H1 (cell line): Measurements from ENCODE around the gene CHD8. TPM values are rescaled to one million over a fixed set of nuclear protein-coding genes. Genes with fewer than 3 reads are reported as not detected.

Experiments used
- CTCF ChIA-PET: fragments of 300-600 bp; sonication (Branson Sonifier 250); formaldehyde crosslinking; loops from one replicate; lab custom pipeline; 2021; ENCODE audit not compliant: partially characterized antibody; lab: Charles Lee
- POLR2A ChIA-PET: fragments of 300-600 bp; sonication (Branson Sonifier 250); formaldehyde crosslinking; loops from one replicate; lab custom pipeline; 2021; ENCODE audit warnings: inconsistent platforms; ENCODE audit not compliant: partially characterized antibody; lab: Charles Lee
- DNase-seq, 2 experiments: peaks; one replicate each; pipeline versions ENCODE4 v3.0.0 to v3.0.0-alpha.2; 2010 to 2022; ENCODE audit warnings: low spot score in 2 of 2, low read depth in 1 of 2, mixed read lengths in 1 of 2
- FAIRE-seq: peaks from 2 replicates; lab custom pipeline; 2011; peaks lifted over from hg19 to GRCh38; lab: Jason Lieb, UNC
- H2AFZ ChIP-seq: 2 replicates; pipeline ENCODE4 v1.8.1; 2012; ENCODE audit warnings: low read length, inconsistent platforms
- H2AK5ac ChIP-seq: 2 replicates; pipeline ENCODE4 v1.6.1; 2013; ENCODE audit warnings: low read depth, low read length
- H2BK120ac ChIP-seq: replicated peaks from 2 replicates; pipeline ENCODE3; 2013; ENCODE audit warnings: low read depth, low read length, inconsistent platforms
- H2BK12ac ChIP-seq: 2 replicates; pipeline ENCODE4 v1.6.1; 2013; ENCODE audit warnings: low read depth, low read length
- H2BK15ac ChIP-seq: 2 replicates; pipeline ENCODE4 v1.6.1; 2013; ENCODE audit warnings: low read length
- H2BK20ac ChIP-seq: 2 replicates; pipeline ENCODE4 v1.6.1; 2013; ENCODE audit warnings: low read length
- H2BK5ac ChIP-seq: 2 replicates; pipeline ENCODE4 v1.6.1; 2013; ENCODE audit warnings: low read depth, low read length
- H3K14ac ChIP-seq: 2 replicates; pipeline ENCODE4 v1.6.1; 2013; ENCODE audit warnings: inconsistent platforms; ENCODE audit not compliant: insufficient read length
- H3K18ac ChIP-seq: 2 replicates; pipeline ENCODE4 v1.6.1; 2013; ENCODE audit warnings: low read length; ENCODE audit errors: extremely low read depth
- H3K23ac ChIP-seq: 2 replicates; pipeline ENCODE4 v1.6.1; 2013; ENCODE audit warnings: inconsistent platforms; ENCODE audit not compliant: insufficient read length
- H3K23me2 ChIP-seq: 2 replicates; pipeline ENCODE4 v1.6.1; 2013; ENCODE audit warnings: low read depth, low read length
- H3K27ac ChIP-seq: 2 replicates; pipeline ENCODE4 v1.6.1; 2011; ENCODE audit warnings: low read depth, low read length, inconsistent platforms
- H3K27me3 ChIP-seq, 4 experiments: replicated peaks in 1 of 4; 1 replicate in 1 of 4; 2 replicates in 3 of 4; pipeline versions ENCODE4 v1.6.1 to v1.8.1; 2011 to 2013; ENCODE audit warnings: low read length in 3 of 4, mild to moderate bottlenecking in 3 of 4, inconsistent platforms in 2 of 4, mixed read lengths in 2 of 4, moderate library complexity in 1 of 4; ENCODE audit not compliant: control insufficient read depth in 3 of 4, insufficient read depth in 3 of 4; ENCODE audit errors: extremely low read depth in 1 of 4
- H3K36me3 ChIP-seq, 4 experiments: 2 replicates each; pipeline versions ENCODE4 v1.6.1 to v1.8.1; 2011 to 2013; ENCODE audit warnings: mild to moderate bottlenecking in 4 of 4, low read length in 3 of 4, moderate library complexity in 2 of 4, control low read depth in 1 of 4, inconsistent platforms in 1 of 4; ENCODE audit not compliant: insufficient read depth in 4 of 4, control insufficient read depth in 2 of 4
- H3K4ac ChIP-seq: replicated peaks from 2 replicates; pipeline ENCODE3; 2013; ENCODE audit warnings: low read length, low read depth, mixed read lengths, inconsistent platforms; ENCODE audit not compliant: insufficient read length
- H3K4me1 ChIP-seq, 4 experiments: replicated peaks in 1 of 4; 1 replicate in 1 of 4; 2 replicates in 3 of 4; pipeline versions ENCODE4 v1.6.1 to v1.8.1; 2011 to 2013; ENCODE audit warnings: low read length in 3 of 4, inconsistent platforms in 2 of 4, mixed read lengths in 1 of 4; ENCODE audit not compliant: insufficient read depth in 4 of 4, control insufficient read depth in 3 of 4
- H3K4me2 ChIP-seq, 2 experiments: 2 replicates each; pipeline versions ENCODE4 v1.6.1 to v1.8.1; 2011 to 2013; ENCODE audit warnings: low read depth in 2 of 2, low read length in 2 of 2, control low read depth in 1 of 2, inconsistent platforms in 1 of 2, mild to moderate bottlenecking in 1 of 2; ENCODE audit not compliant: insufficient read depth in 1 of 2
- H3K4me3 ChIP-seq, 4 experiments: fragments of 200-600, 300-600 bp in 1 of 4; sonication (generic), shearing (Covaris generic), sonication (Bioruptor Twin) in 1 of 4; 2 replicates each; pipeline versions ENCODE4 v1.5.1 to v1.8.1; 2011 to 2016; ENCODE audit warnings: low read length in 4 of 4, low read depth in 3 of 4, control low read depth in 2 of 4, inconsistent platforms in 2 of 4, mild to moderate bottlenecking in 2 of 4, mixed read lengths in 1 of 4, moderate library complexity in 1 of 4; ENCODE audit not compliant: insufficient read depth in 2 of 4; ENCODE audit errors: extremely low read depth in 1 of 4
- H3K56ac ChIP-seq: replicated peaks from 2 replicates; pipeline ENCODE3; 2013; ENCODE audit warnings: low read depth, mild to moderate bottlenecking, mixed read lengths, low read length, inconsistent platforms; ENCODE audit not compliant: insufficient read length
- H3K79me1 ChIP-seq: 2 replicates; pipeline ENCODE4 v1.6.1; 2013; ENCODE audit warnings: low read depth, low read length, control low read depth
- H3K79me2 ChIP-seq, 2 experiments: 2 replicates each; pipeline versions ENCODE4 v1.6.1 to v1.8.1; 2012 to 2013; ENCODE audit warnings: low read length in 2 of 2, mild to moderate bottlenecking in 2 of 2, inconsistent platforms in 1 of 2; ENCODE audit not compliant: insufficient read depth in 2 of 2, control insufficient read depth in 1 of 2
- H3K9ac ChIP-seq, 4 experiments: replicated peaks in 1 of 4; 1 replicate in 1 of 4; 2 replicates in 3 of 4; pipeline versions ENCODE4 v1.6.1 to v1.8.1; 2011 to 2013; ENCODE audit warnings: low read depth in 3 of 4, low read length in 3 of 4, control low read depth in 2 of 4, mild to moderate bottlenecking in 2 of 4, moderate library complexity in 2 of 4, inconsistent platforms in 1 of 4; ENCODE audit errors: extremely low read depth in 1 of 4
- H3K9me3 ChIP-seq, 2 experiments: 2 replicates each; pipeline versions ENCODE4 v1.6.1 to v1.8.1; 2012 to 2013; ENCODE audit warnings: mild to moderate bottlenecking in 2 of 2, moderate library complexity in 2 of 2, control low read depth in 1 of 2, inconsistent platforms in 1 of 2, low read depth in 1 of 2, low read length in 1 of 2, mixed read lengths in 1 of 2; ENCODE audit not compliant: insufficient read depth in 2 of 2
- H4K20me1 ChIP-seq, 2 experiments: replicated peaks in 1 of 2; 2 replicates each; pipeline versions ENCODE3 to v1.8.1; 2011 to 2013; ENCODE audit warnings: inconsistent platforms in 2 of 2, low read length in 2 of 2, mild to moderate bottlenecking in 1 of 2; ENCODE audit not compliant: insufficient read depth in 2 of 2, control insufficient read depth in 1 of 2
- H4K5ac ChIP-seq: 2 replicates; pipeline ENCODE4 v1.6.1; 2013; ENCODE audit warnings: low read length, low read depth, mixed read lengths, inconsistent platforms; ENCODE audit not compliant: insufficient read length
- H4K8ac ChIP-seq: 2 replicates; pipeline ENCODE4 v1.8.0; 2013; ENCODE audit warnings: mild to moderate bottlenecking, moderate library complexity, low read length, inconsistent platforms; ENCODE audit not compliant: insufficient read depth; ENCODE audit errors: extremely low read depth
- H4K91ac ChIP-seq: replicated peaks from 2 replicates; pipeline ENCODE3; 2013; ENCODE audit warnings: low read length, mixed read lengths, inconsistent platforms; ENCODE audit not compliant: insufficient read length
- JUN ChIP-seq: IDR thresholded peaks from 2 replicates; pipeline ENCODE4 v1.6.1; 2011; ENCODE audit warnings: low read depth, mild to moderate bottlenecking, improper control_type of control experiment, low read length
- KDM1A ChIP-seq: fragments of 200-600, 300-600 bp; sonication (generic); IDR thresholded peaks from 2 replicates; pipeline ENCODE4 v1.7.1; 2016; ENCODE audit warnings: mild to moderate bottlenecking, low read length, borderline replicate concordance
- POLR2A ChIP-seq, 2 experiments: IDR thresholded peaks; 1 replicate in 1 of 2; 2 replicates in 1 of 2; pipeline ENCODE4 v1.6.1; 2011; ENCODE audit warnings: low read depth in 2 of 2, low read length in 2 of 2, mild to moderate bottlenecking in 2 of 2; ENCODE audit errors: control extremely low read depth in 1 of 2
- SIRT6 ChIP-seq: IDR thresholded peaks from one replicate; pipeline ENCODE4 v1.7.1; 2012; ENCODE audit warnings: low read length, inconsistent platforms
- whole genome bisulfite sequencing, 2 experiments: shearing (Covaris generic) in 1 of 2; methylation state at CpG; one replicate each; pipeline versions ENCODE4 v1.1.6 to v1.1.7; 2013 to 2015; ENCODE audit warnings: low lambda C conversion rate in 2 of 2, mixed read lengths in 2 of 2, inconsistent platforms in 1 of 2, low coverage in 1 of 2, missing lambda C conversion rate in 1 of 2; ENCODE audit not compliant: insufficient replicate concordance in 2 of 2, insufficient coverage in 1 of 2, insufficient read length in 1 of 2; ENCODE audit errors: extremely low coverage in 1 of 2, missing lambda C conversion rate in 1 of 2; 5-methylcytosine and 5-hydroxymethylcytosine counted together
- polyA plus RNA-seq, 7 experiments: library from polyadenylated mRNA; depleted of rRNA in 3 of 7; stranded (reverse) in 5 of 7; unstranded in 2 of 7; fragments of >200 nt in 5 of 7; fragments of 200-250 nt in 2 of 7; gene quantifications; 1 replicate in 5 of 7; 2 replicates in 1 of 7; 4 replicates in 1 of 7; pipeline versions ENCODE4 v1.2.1 to v1.2.3, GENCODE V29; 2011 to 2013; ENCODE audit warnings: missing spikeins in 2 of 7, mixed read lengths in 2 of 7
- total RNA-seq: library from RNA; stranded (reverse); fragmentation: NEBNext Ultra II Directional; extraction: Animal tissue kit (Norgen Biotek cat#: 25700); gene quantifications from 2 replicates; pipeline ENCODE4 v1.2.1, GENCODE V29; 2021

The CHD8 gene
- total and polyA plus RNA-seq, 2 of the 8 experiments (the other 6 are each of a cell fraction or from before 2014, with no cell fraction given): 88.3 to 140 TPM

DNA sequence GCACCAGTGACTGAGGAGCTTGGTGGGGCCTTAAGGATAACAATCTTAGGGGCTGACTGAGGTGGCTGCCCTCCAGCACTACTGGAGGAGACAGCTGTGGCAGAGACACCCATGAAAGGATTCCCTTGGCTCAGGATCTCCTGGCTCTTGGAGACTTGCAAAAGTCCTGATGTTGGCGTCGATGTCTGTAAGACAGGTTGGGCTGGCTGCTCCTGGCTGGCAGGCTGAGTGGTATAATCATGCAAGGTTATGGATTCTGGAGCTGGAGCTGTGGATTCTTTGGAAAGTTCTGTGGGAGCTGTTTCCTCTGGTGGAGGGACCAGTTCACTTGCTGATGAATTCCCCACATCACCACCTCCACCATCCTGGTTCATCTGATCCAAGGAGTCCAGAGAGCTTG lies 24.8 kb downstream of the CHD8 start:
- ChIA-PET POLR2A (interaction anchor here (0.8 to 1.3 kb wide), 5 partner anchors 13 to 92 kb away, joined by 3 to 6 read pairs (median 3); no protein-coding TSS in a partner anchor), CTCF (interaction anchor here (1.5 kb wide), 2 partner anchors 25 to 26 kb away, joined by 3 to 4 read pairs; no protein-coding TSS in a partner anchor)
- 100% methylated on average over 2 of the region's 2 CpGs; no CpG with 5 or more reads in 1 of the 2 experiments for WGBS, 2 experiments
- H2BK120ac ChIP-seq: no peak overlapping the region
- TF ChIP-seq KDM1A (no peak), POLR2A (IDR thresholded peaks at IDR 0.05; ENCODE audit: control extremely low read depth in 1 of 2, low read depth in 2 of 2, low read length in 2 of 2) (no peak), JUN (no peak), SIRT6 (no peak)
- no peak overlapping the region for H3K23ac ChIP-seq
- H3K9ac ChIP-seq: no peak overlapping the region
- no peak overlapping the region for H3K56ac ChIP-seq
- H2BK5ac ChIP-seq: no peak overlapping the region; the same call in 1 of the 2 replicates
- H4K20me1 ChIP-seq: peaks cover 5 to 17% of the 10 kb centered on the region in 2 experiments
- H2BK15ac ChIP-seq: no peak overlapping the region
- H4K91ac ChIP-seq: no peak overlapping the region
- no peak overlapping the region for H3K4ac ChIP-seq
- no peak overlapping the region for H2BK12ac ChIP-seq
- H3K27me3 ChIP-seq: no peaks in the 10 kb centered on the region
- no peak overlapping the region for H3K4me3 ChIP-seq
- H2BK20ac ChIP-seq: no peak overlapping the region
- no peak overlapping the region for H2AFZ ChIP-seq
- H2AK5ac ChIP-seq: no peak overlapping the region
- H4K5ac ChIP-seq: no peak overlapping the region
- H3K4me1 ChIP-seq: no peaks in the 10 kb centered on the region
- no peaks in the 10 kb centered on the region; the same call in 1 of the 2 replicates for H3K23me2 ChIP-seq
- H3K79me2 ChIP-seq: peaks cover 13 to 71% of the 10 kb centered on the region in 2 experiments
- H4K8ac ChIP-seq: no peak overlapping the region
- DNase-seq (no peak), FAIRE-seq (no peak)
- no peak overlapping the region for H3K4me2 ChIP-seq
- H3K9me3 ChIP-seq: no peaks in the 10 kb centered on the region
- no peaks in the 10 kb centered on the region; the same call in 1 of the 2 replicates for H3K79me1 ChIP-seq
- no peak overlapping the region for H3K27ac ChIP-seq
- peaks cover 28 to 57% (median 50%) of the 10 kb centered on the region in 4 experiments for H3K36me3 ChIP-seq
- no peak overlapping the region for H3K18ac ChIP-seq
- no peak overlapping the region for H3K14ac ChIP-seq
